HepG2 (cell line): ENCODE data around the gene TRAPPC1. TPM values are rescaled to one million over a fixed set of nuclear protein-coding genes. Genes with fewer than 3 reads are reported as not detected.

Experiments
- ARID5B ChIP-seq: IDR thresholded peaks from 2 replicates; pipeline ENCODE4 v1.4.0; 2020; ENCODE audit warnings: mild to moderate bottlenecking, missing genetic modification reagents
- BCL3 ChIP-seq: sonication (generic); formaldehyde crosslinking; IDR thresholded peaks from 2 replicates; pipeline ENCODE4 v1.5.1; 2020; ENCODE audit warnings: mild to moderate bottlenecking, missing genetic modification reagents, moderate library complexity
- EHMT2 ChIP-seq: fragments of 200-600 bp; sonication (generic); IDR thresholded peaks from 2 replicates; pipeline ENCODE4 v1.7.0; 2017; ENCODE audit warnings: antibody characterized with exemption, low read depth, low read length, borderline replicate concordance
- ETV6 ChIP-seq: sonication (generic); formaldehyde crosslinking; conservative IDR thresholded peaks from 2 replicates; pipeline ENCODE4 v1.4.0; 2020; ENCODE audit warnings: missing genetic modification reagents
- GMEB2 ChIP-seq: IDR thresholded peaks from 2 replicates; pipeline ENCODE4 v1.6.1; 2016; ENCODE audit warnings: missing biosample characterization, missing genetic modification reagents, low read depth
- HDAC6 ChIP-seq: fragments of 200-600 bp; sonication (generic); IDR thresholded peaks from 2 replicates; pipeline ENCODE4 v1.7.0; 2017; ENCODE audit warnings: mild to moderate bottlenecking, antibody characterized with exemption, low read length, low read depth
- HMG20A ChIP-seq: IDR thresholded peaks from 2 replicates; pipeline ENCODE4 v1.6.1; 2016; ENCODE audit warnings: borderline replicate concordance
- HOXA7 ChIP-seq: sonication (generic); formaldehyde crosslinking; IDR thresholded peaks from 2 replicates; pipeline ENCODE4 v1.8.1; 2022; ENCODE audit warnings: mild to moderate bottlenecking, missing genetic modification reagents, moderate library complexity
- KLF13 ChIP-seq: sonication (generic); formaldehyde crosslinking; IDR thresholded peaks from 2 replicates; pipeline ENCODE4 v1.4.0; 2020; ENCODE audit warnings: mild to moderate bottlenecking, missing genetic modification reagents
- LCORL ChIP-seq, 2 experiments: fragments of 450-650 bp in 1 of 2; sonication (generic) in 1 of 2; formaldehyde crosslinking in 1 of 2; IDR thresholded peaks; 2 replicates each; pipeline versions ENCODE4 v1.5.0 to v1.6.1; 2017 to 2020; ENCODE audit warnings: antibody characterized with exemption in 1 of 2, missing genetic modification reagents in 1 of 2
- NFIB ChIP-seq: sonication (generic); formaldehyde crosslinking; IDR thresholded peaks from 2 replicates; pipeline ENCODE4 v1.9.0; 2021; ENCODE audit warnings: missing genetic modification reagents, mild to moderate bottlenecking, borderline replicate concordance
- NFKBIZ ChIP-seq: IDR thresholded peaks from 2 replicates; pipeline ENCODE4 v1.6.1; 2018; ENCODE audit warnings: missing genetic modification reagents, missing compliant biosample characterization
- RBAK ChIP-seq: sonication (generic); formaldehyde crosslinking; IDR thresholded peaks from 2 replicates; pipeline ENCODE4 v1.5.1; 2020; ENCODE audit warnings: mild to moderate bottlenecking, missing genetic modification reagents
- RELA ChIP-seq: sonication (generic); formaldehyde crosslinking; IDR thresholded peaks from 2 replicates; pipeline ENCODE4 v1.4.0; 2020; ENCODE audit warnings: missing genetic modification reagents
- SALL2 ChIP-seq: sonication (generic); formaldehyde crosslinking; IDR thresholded peaks from 2 replicates; pipeline ENCODE4 v1.8.1; 2023; ENCODE audit warnings: mild to moderate bottlenecking, missing genetic modification reagents, inconsistent platforms
- ZBTB7A ChIP-seq: sonication (generic); formaldehyde crosslinking; IDR thresholded peaks from 2 replicates; pipeline ENCODE4 v1.8.0; 2022; ENCODE audit warnings: mild to moderate bottlenecking, missing genetic modification reagents
- ZFP37 ChIP-seq: sonication (generic); formaldehyde crosslinking; IDR thresholded peaks from 2 replicates; pipeline ENCODE4 v1.4.0; 2020; ENCODE audit warnings: missing genetic modification reagents, borderline replicate concordance
- ZNF121 ChIP-seq: sonication (generic); formaldehyde crosslinking; IDR thresholded peaks from 2 replicates; pipeline ENCODE4 v1.5.0; 2020; ENCODE audit warnings: mild to moderate bottlenecking, missing genetic modification reagents
- ZNF335 ChIP-seq: sonication (generic); formaldehyde crosslinking; IDR thresholded peaks from 2 replicates; pipeline ENCODE4 v1.4.0; 2020; ENCODE audit warnings: missing genetic modification reagents
- ZNF543 ChIP-seq: sonication (generic); formaldehyde crosslinking; IDR thresholded peaks from 2 replicates; pipeline ENCODE4 v1.4.0; 2020; ENCODE audit warnings: mild to moderate bottlenecking, missing genetic modification reagents
- ZNF768 ChIP-seq: sonication (generic); formaldehyde crosslinking; IDR thresholded peaks from 2 replicates; pipeline ENCODE4 v1.4.0; 2020; ENCODE audit warnings: missing genetic modification reagents
- ZNF800 ChIP-seq: sonication (generic); formaldehyde crosslinking; IDR thresholded peaks from 2 replicates; pipeline ENCODE4 v1.4.0; 2020; ENCODE audit warnings: missing genetic modification reagents
- polyA plus RNA-seq, 8 experiments: library from polyadenylated mRNA; depleted of rRNA in 3 of 8; stranded (reverse) in 7 of 8; unstranded in 1 of 8; fragments of >200 nt; fragmentation: Illumina TruSeq in 4 of 8; extraction: Trizol in 4 of 8; gene quantifications; 2 replicates each; pipeline versions ENCODE4 v1.2.1 to v1.2.3, GENCODE V29; 2011 to 2016; ENCODE audit warnings: low read depth in 4 of 8, missing spikeins in 1 of 8, mixed read lengths in 1 of 8; ENCODE audit not compliant: insufficient read depth in 1 of 8
- total RNA-seq, 5 experiments: library from RNA; depleted of rRNA; stranded (reverse); fragments of >200 nt; fragmentation: Illumina TruSeq; extraction: Trizol; gene quantifications; 2 replicates each; pipeline ENCODE4 v1.2.3, GENCODE V29; 2016; ENCODE audit warnings: low read depth in 1 of 5

The TRAPPC1 gene
- total and polyA plus RNA-seq, 2 of the 13 experiments (the other 11 are each of a cell fraction or from before 2014, with no cell fraction given), result 28.1 to 44.9 TPM

GRCh38 chr17:7915611-7916384, 15.9 kb downstream of the TRAPPC1 start, which contains the start of gene RNF227 (continued):
- TF ChIP-seq BCL3 (CRISPR knock-in tag), result peak; percentile 88
- TF ChIP-seq LCORL (IDR thresholded peaks at IDR 0.05), result no peak
- TF ChIP-seq LCORL (CRISPR knock-in tag; IDR thresholded peaks at IDR 0.05), result no peak; the same call in 1 of the 2 replicates
- no peak for TF ChIP-seq HOXA7 (CRISPR knock-in tag)
- peak; percentile 72; the same call in 1 of the 2 replicates for TF ChIP-seq ZBTB7A
- 0 out of 2 replicates have a peak, but pooled peaks have one; percentile 11 for TF ChIP-seq ETV6 (CRISPR knock-in tag)
- no peak for TF ChIP-seq HMG20A (CRISPR knock-in tag)
- no peak for TF ChIP-seq RBAK (CRISPR knock-in tag)
- no peak; the same call in 1 of the 2 replicates for TF ChIP-seq SALL2
- TF ChIP-seq HDAC6, result no peak
- TF ChIP-seq ARID5B (CRISPR knock-in tag), result peak; percentile 38; the same call in 1 of the 2 replicates
- TF ChIP-seq GMEB2 (CRISPR knock-in tag), result no peak
- no peak for TF ChIP-seq NFIB (CRISPR knock-in tag)
- TF ChIP-seq ZNF768 (CRISPR knock-in tag), result no peak; the same call in 1 of the 2 replicates
- no peak for TF ChIP-seq NFKBIZ (CRISPR knock-in tag)
- TF ChIP-seq KLF13 (CRISPR knock-in tag), result no peak
- TF ChIP-seq ZNF543, result 0 out of 2 replicates have a peak, but pooled peaks have one; percentile 57
- no peak for TF ChIP-seq ZNF335 (CRISPR knock-in tag)
- TF ChIP-seq ZFP37 (CRISPR knock-in tag), result peak; percentile 86; the same call in 1 of the 2 replicates
- peak; percentile 72; the same call in 1 of the 2 replicates for TF ChIP-seq ZNF800
- TF ChIP-seq RELA (CRISPR knock-in tag), result no peak
- TF ChIP-seq ZNF121, result no peak
- TF ChIP-seq EHMT2, result no peak
